ENCODE measurements around the gene ACAN. TPM values are rescaled to one million over a fixed set of nuclear protein-coding genes. Genes with fewer than 3 reads are reported as not detected.

The ACAN gene
- total and polyA plus RNA-seq, 2 donors (not counting 3 experiments of a cell fraction or from before 2014, with no cell fraction given) = not detected

DNA sequence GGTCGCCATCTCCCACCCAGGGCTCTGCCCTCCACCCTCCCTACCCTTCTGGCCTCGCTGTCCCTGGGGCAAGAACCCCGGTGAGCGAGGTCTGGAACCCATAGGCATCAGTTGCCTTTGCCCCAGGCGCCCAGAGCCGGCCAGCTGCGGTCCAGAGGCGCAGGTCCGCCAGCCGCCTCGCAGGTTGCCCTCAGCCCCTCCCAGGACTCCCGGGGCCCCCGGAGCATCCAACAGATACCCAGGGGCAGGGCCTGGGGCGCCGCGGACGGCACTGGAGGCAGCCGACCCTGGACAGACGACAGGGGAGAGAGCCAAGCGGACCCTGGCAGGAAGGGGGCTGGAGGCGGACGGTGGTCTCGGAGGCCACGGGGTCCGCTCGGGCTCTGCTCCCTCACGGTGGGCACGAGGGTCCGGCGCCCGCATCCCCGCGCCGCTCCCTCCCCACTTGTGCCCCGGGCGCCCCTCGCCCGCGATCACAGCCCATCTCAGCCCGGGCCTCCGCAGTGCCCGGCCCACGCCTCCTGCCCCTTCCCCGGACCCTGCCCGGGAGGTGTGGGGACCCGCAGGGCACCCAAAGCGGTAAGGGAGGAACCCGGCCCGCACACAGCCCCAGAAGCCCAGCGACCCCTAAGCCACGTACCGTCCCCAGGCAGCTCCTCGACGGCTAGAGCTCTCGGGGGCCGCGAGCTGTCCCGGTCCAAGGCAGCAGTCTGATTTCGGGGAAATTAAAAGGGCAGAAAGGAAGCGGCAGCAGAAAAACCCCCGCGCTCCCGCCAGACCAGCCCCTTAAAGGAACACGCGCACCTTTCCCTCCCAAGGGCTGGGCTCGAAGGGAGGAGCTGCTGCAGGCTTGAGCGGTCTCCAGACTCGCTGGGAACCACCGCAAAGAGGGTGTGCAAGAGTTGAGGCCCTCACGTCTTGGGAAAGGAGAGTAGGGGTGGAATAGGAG is 91.9 kb downstream of the ACAN start, which contains the start of gene HAPLN3:
HAPLN3 (minus strand) TSS at position 726 of the 949 bp plus-strand sequence. CDS start 8,246 bp downstream, outside the sequence.
- H3K36me3 ChIP-seq (ENCODE audit: control insufficient read depth in 2 of 2, extremely low read depth in 1 of 2, insufficient read depth in 2 of 2, low read length in 2 of 2) = peaks cover 0 to 3% of the 10 kb centered on the region in 2 experiments
- H3K4me3 ChIP-seq (replicated peaks in 1 of 3; ENCODE audit: insufficient read depth in 1 of 3, low read depth in 1 of 3, low read length in 3 of 3) = peak within 1 kb of the TSS; percentile 39 to 69 (median 44)
- ChIA-PET POLR2A (interaction anchor here (0.7 to 0.8 kb wide), 2 partner anchors 193 to 216 kb away, joined by 3 to 11 read pairs; no protein-coding TSS in a partner anchor), CTCF (interaction anchor here (0.6 to 4.1 kb wide), 12 partner anchors 10 to 312 kb away, joined by 3 to 27 read pairs (median 4); no protein-coding TSS in a partner anchor)
- BruUV-seq (replicated peaks) = no TSS peak
- H3K9me3 ChIP-seq (replicated peaks; ENCODE audit: control insufficient read depth, insufficient read depth, low read length) = no peaks in the 10 kb centered on the region
- TF ChIP-seq POLR2AphosphoS5 (IDR thresholded peaks at IDR 0.05; ENCODE audit: insufficient read depth, low read depth, low read length) (no peak), MYC (IDR thresholded peaks at IDR 0.05; ENCODE audit: low read depth, low read length) (no peak), GATA2 (IDR thresholded peaks at IDR 0.05; ENCODE audit: insufficient read depth, insufficient read length, low read depth, low read length) (no peak), FOS (IDR thresholded peaks at IDR 0.05; ENCODE audit: borderline replicate concordance, insufficient read depth, low read length) (no peak), JUN (IDR thresholded peaks at IDR 0.05; ENCODE audit: borderline replicate concordance, insufficient read depth, insufficient read length, low read depth) (no peak), MAX (IDR thresholded peaks at IDR 0.05; ENCODE audit: insufficient read depth, insufficient read length) (no peak), EZH2 (IDR thresholded peaks at IDR 0.05; ENCODE audit: borderline replicate concordance, low read depth, low read length, severe bottlenecking) (no peak), POLR2A (IDR thresholded peaks at IDR 0.05; ENCODE audit: low read depth, low read length) (no peak)
- TF ChIP-seq, protein P1, sequence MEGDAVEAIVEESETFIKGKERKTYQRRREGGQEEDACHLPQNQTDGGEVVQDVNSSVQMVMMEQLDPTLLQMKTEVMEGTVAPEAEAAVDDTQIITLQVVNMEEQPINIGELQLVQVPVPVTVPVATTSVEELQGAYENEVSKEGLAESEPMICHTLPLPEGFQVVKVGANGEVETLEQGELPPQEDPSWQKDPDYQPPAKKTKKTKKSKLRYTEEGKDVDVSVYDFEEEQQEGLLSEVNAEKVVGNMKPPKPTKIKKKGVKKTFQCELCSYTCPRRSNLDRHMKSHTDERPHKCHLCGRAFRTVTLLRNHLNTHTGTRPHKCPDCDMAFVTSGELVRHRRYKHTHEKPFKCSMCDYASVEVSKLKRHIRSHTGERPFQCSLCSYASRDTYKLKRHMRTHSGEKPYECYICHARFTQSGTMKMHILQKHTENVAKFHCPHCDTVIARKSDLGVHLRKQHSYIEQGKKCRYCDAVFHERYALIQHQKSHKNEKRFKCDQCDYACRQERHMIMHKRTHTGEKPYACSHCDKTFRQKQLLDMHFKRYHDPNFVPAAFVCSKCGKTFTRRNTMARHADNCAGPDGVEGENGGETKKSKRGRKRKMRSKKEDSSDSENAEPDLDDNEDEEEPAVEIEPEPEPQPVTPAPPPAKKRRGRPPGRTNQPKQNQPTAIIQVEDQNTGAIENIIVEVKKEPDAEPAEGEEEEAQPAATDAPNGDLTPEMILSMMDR (IDR thresholded peaks at IDR 0.05; ENCODE audit: extremely low read depth in 1 of 2, insufficient read depth in 1 of 2, low read depth in 1 of 2, low read length in 2 of 2) = no peak
- peaks cover 36% of the 10 kb centered on the region for H3K4me1 ChIP-seq (ENCODE audit: control insufficient read depth, extremely low read depth, insufficient read depth, low read length)
- FAIRE-seq = peak; percentile 91
- H3K27ac ChIP-seq (ENCODE audit: insufficient read depth, low read depth, low read length) = peak within 1 kb of the TSS; percentile 0
- DNase-seq (ENCODE audit: low read depth, low spot score) = peak; percentile 52
- intact Hi-C loops (cut with micrococcal nuclease) = loop anchor here (1.0 to 5.0 kb wide), 4 partner anchors 9 to 437 kb away; partner anchors contain the start of gene POLG
- H3K9ac ChIP-seq (replicated peaks; ENCODE audit: extremely low read depth, insufficient read depth, low read length) = peak within 1 kb of the TSS; percentile 71
- H3K27me3 ChIP-seq (ENCODE audit: control insufficient read depth in 2 of 2, insufficient read depth in 2 of 2, low read length in 2 of 2) = no peaks in the 10 kb centered on the region
- peak within 1 kb of the TSS; percentile 59 for H2AFZ ChIP-seq (ENCODE audit: low read depth, low read length)
- H3K9me1 ChIP-seq (replicated peaks; ENCODE audit: control insufficient read depth, extremely low read depth, insufficient read depth, low read length) = no peaks in the 10 kb centered on the region
- dilution Hi-C loops (cut with MboI; ENCODE audit: extremely low pct_ligation_motif_present, low sequenced_read_pairs) = no loop called here
- H3K4me2 ChIP-seq (ENCODE audit: insufficient read depth, low read length) = peak within 1 kb of the TSS; percentile 58
- H3K79me2 ChIP-seq (ENCODE audit: control insufficient read depth, insufficient read depth, low read length) = no peaks in the 10 kb centered on the region
- no peaks in the 10 kb centered on the region for H4K20me1 ChIP-seq (replicated peaks; ENCODE audit: control insufficient read depth, extremely low read depth, insufficient read depth, low read length)
